ENCODE measurements around the gene GMPPA.

The GMPPA gene

DNA sequence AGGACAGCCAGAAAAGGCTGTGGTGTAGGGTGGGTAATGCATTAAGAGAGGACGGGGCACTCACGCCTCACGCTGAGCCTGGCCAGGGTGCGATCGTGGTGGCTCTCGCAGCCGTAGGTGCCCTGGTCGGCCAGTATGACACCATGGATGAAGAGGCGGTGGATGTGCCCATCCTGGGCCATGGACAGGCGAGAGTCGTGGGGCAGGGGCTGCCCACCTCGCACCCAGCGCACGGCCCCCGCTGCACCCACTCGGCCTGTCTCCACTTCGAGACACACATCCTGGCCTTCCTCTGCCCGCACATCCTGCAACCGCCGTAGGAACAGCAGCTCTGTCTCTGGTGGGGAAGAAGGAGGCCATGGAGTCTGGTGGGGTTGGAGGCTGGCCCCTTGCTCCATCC lies 57.3 kb downstream of the GMPPA start:
- no peak for DNase-seq (ENCODE audit: low read depth in 1 of 2, low spot score in 1 of 2)

DNA sequence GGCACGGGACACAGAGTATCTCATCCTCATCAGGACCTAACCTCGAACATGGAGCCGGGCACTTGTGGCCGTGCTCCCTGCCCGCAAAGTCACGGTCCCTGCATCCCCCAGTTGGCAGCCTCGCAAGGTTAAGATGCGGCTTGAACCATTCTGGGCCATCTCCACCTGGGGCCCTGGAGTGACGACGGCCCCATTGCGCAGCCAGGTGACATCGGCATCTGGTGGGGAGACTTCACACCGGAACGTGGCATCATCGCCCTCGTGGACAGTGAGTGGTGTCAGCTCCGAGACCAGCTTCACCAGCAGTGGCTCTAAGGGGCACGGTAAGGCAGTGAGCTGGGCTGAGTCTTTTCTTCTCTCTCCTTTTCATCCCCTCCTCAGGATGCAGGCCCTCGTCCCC lies 57.7 kb downstream of the GMPPA start:
- no peak for DNase-seq (ENCODE audit: low read depth in 1 of 2, low spot score in 1 of 2)
